WTC11 (cell line): ENCODE data around the gene ZNF581. TPM values are rescaled to one million over a fixed set of nuclear protein-coding genes. Genes with fewer than 3 reads are reported as not detected.

Experiments used
- ATAC-seq: fragments of 200-7000 bp; cut with Tn5 transposase; 2 replicates; pipeline ENCODE4 v1.10.0; 2021; ENCODE audit warnings: mild to moderate bottlenecking, moderate library complexity
- CTCF ChIA-PET: fragments of 300-600 bp; sonication (Branson Sonifier 250); formaldehyde crosslinking; loops from one replicate; lab custom pipeline; 2021; ENCODE audit warnings: antibody characterized with exemption; lab: Charles Lee
- POLR2A ChIA-PET: fragments of 350-600 bp; sonication (Branson Sonifier 250); formaldehyde crosslinking; loops from one replicate; lab custom pipeline; 2021; ENCODE audit warnings: antibody characterized with exemption; lab: Charles Lee
- DNase-seq: peaks from one replicate; pipeline ENCODE4 v3.0.0; 2021; ENCODE audit warnings: low spot score
- H3K27ac Mint-ChIP-seq: 2 replicates; pipeline ENCODE4 v1.8.0; 2021; ENCODE audit warnings: mixed read lengths
- H3K27me3 Mint-ChIP-seq: 2 replicates; pipeline ENCODE4 v1.8.0; 2021; ENCODE audit warnings: low read depth, mild to moderate bottlenecking, moderate library complexity, mixed read lengths
- H3K36me3 Mint-ChIP-seq: 2 replicates; pipeline ENCODE4 v1.8.0; 2021; ENCODE audit warnings: mixed read lengths
- H3K4me1 Mint-ChIP-seq: 2 replicates; pipeline ENCODE4 v1.8.0; 2022; ENCODE audit warnings: mixed read lengths
- H3K4me3 Mint-ChIP-seq: 2 replicates; pipeline ENCODE4 v1.8.0; 2021; ENCODE audit warnings: mild to moderate bottlenecking, moderate library complexity, mixed read lengths
- H3K9me3 Mint-ChIP-seq: 2 replicates; pipeline ENCODE4 v1.8.0; 2021; ENCODE audit warnings: mixed read lengths
- CREM ChIP-seq: sonication (generic); formaldehyde crosslinking; IDR thresholded peaks from 2 replicates; pipeline ENCODE4 v1.8.1; 2022; ENCODE audit warnings: mild to moderate bottlenecking, missing genetic modification reagents, moderate library complexity
- ESRRA ChIP-seq: sonication (generic); formaldehyde crosslinking; IDR thresholded peaks from 2 replicates; pipeline ENCODE4 v1.8.1; 2022; ENCODE audit warnings: mild to moderate bottlenecking, missing genetic modification reagents, borderline replicate concordance
- FOXP1 ChIP-seq: sonication (generic); formaldehyde crosslinking; IDR thresholded peaks from 2 replicates; pipeline ENCODE4 v1.8.0; 2022; ENCODE audit warnings: missing genetic modification reagents, mild to moderate bottlenecking, moderate library complexity, borderline replicate concordance
- GABPB1 ChIP-seq: sonication (generic); formaldehyde crosslinking; IDR thresholded peaks from 2 replicates; pipeline ENCODE4 v1.8.1; 2023; ENCODE audit warnings: mild to moderate bottlenecking, missing genetic modification reagents
- IRF2 ChIP-seq: sonication (generic); formaldehyde crosslinking; IDR thresholded peaks from 2 replicates; pipeline ENCODE4 v1.8.0; 2022; ENCODE audit warnings: low read depth, missing genetic modification reagents, borderline replicate concordance
- JUN ChIP-seq: sonication (generic); formaldehyde crosslinking; IDR thresholded peaks from 2 replicates; pipeline ENCODE4 v1.8.0; 2023; ENCODE audit warnings: mild to moderate bottlenecking, missing genetic modification reagents
- NFYB ChIP-seq: sonication (generic); formaldehyde crosslinking; conservative IDR thresholded peaks from 2 replicates; pipeline ENCODE4 v1.8.0; 2022; ENCODE audit warnings: low read depth, missing genetic modification reagents
- NR3C1 ChIP-seq: sonication (generic); formaldehyde crosslinking; conservative IDR thresholded peaks from 2 replicates; pipeline ENCODE4 v1.8.1; 2023; ENCODE audit warnings: low read depth, mild to moderate bottlenecking, missing genetic modification reagents
- RELA ChIP-seq: sonication (generic); formaldehyde crosslinking; IDR thresholded peaks from 2 replicates; pipeline ENCODE4 v1.8.1; 2022; ENCODE audit warnings: missing genetic modification reagents, mild to moderate bottlenecking, borderline replicate concordance
- RORB ChIP-seq: fragments of 250-450 bp; sonication (Bioruptor Pico); IDR thresholded peaks from 2 replicates; pipeline ENCODE4 v1.9.0; 2021; ENCODE audit warnings: mild to moderate bottlenecking
- SMAD3 ChIP-seq: sonication (generic); formaldehyde crosslinking; IDR thresholded peaks from 2 replicates; pipeline ENCODE4 v1.8.0; 2022; ENCODE audit warnings: missing genetic modification reagents, mild to moderate bottlenecking, borderline replicate concordance
- SOX15 ChIP-seq: fragments of 250-450 bp; sonication (Bioruptor Pico); IDR thresholded peaks from 2 replicates; pipeline ENCODE4 v1.9.0; 2021; ENCODE audit warnings: mild to moderate bottlenecking
- ZNF317 ChIP-seq: sonication (generic); formaldehyde crosslinking; IDR thresholded peaks from 2 replicates; pipeline ENCODE4 v1.8.1; 2023; ENCODE audit warnings: low read depth, mild to moderate bottlenecking, moderate library complexity, missing genetic modification reagents, borderline replicate concordance
- ZNF396 ChIP-seq: fragments of 250-450 bp; sonication (Bioruptor Pico); IDR thresholded peaks from 2 replicates; pipeline ENCODE4 v1.8.0; 2021; ENCODE audit warnings: mild to moderate bottlenecking, moderate library complexity, borderline replicate concordance
- ZNF671 ChIP-seq: fragments of 250-450 bp; sonication (Bioruptor Pico); IDR thresholded peaks from 2 replicates; pipeline ENCODE4 v1.8.0; 2021; ENCODE audit warnings: mild to moderate bottlenecking
- total RNA-seq: library from RNA; stranded (reverse); gene quantifications from 3 replicates; pipeline ENCODE4 v1.2.3, GENCODE V29; 2021
- TF ChIP-seq, protein P1 (sequence below): fragments of 250-450 bp; sonication (Bioruptor Pico); IDR thresholded peaks from 2 replicates; pipeline ENCODE4 v2.1.2; 2022; ENCODE audit warnings: mild to moderate bottlenecking, moderate library complexity
- TF ChIP-seq, protein P2 (sequence below): sonication (generic); formaldehyde crosslinking; IDR thresholded peaks from 2 replicates; pipeline ENCODE4 v1.8.1; 2022; ENCODE audit warnings: mild to moderate bottlenecking, moderate library complexity, missing genetic modification reagents
- TF ChIP-seq, protein P3 (sequence below): sonication (generic); formaldehyde crosslinking; IDR thresholded peaks from 2 replicates; pipeline ENCODE4 v1.8.1; 2023; ENCODE audit warnings: mild to moderate bottlenecking, missing genetic modification reagents
- TF ChIP-seq, protein P4 (sequence below): fragments of 250-450 bp; sonication (Bioruptor Pico); IDR thresholded peaks from 2 replicates; pipeline ENCODE4 v1.8.0; 2021; ENCODE audit warnings: mild to moderate bottlenecking
- TF ChIP-seq, protein P5 (sequence below): sonication (generic); formaldehyde crosslinking; IDR thresholded peaks from 2 replicates; pipeline ENCODE4 v1.8.1; 2022; ENCODE audit warnings: low read depth, mild to moderate bottlenecking, moderate library complexity, missing genetic modification reagents, borderline replicate concordance
- TF ChIP-seq, protein P6 (sequence below): sonication (generic); formaldehyde crosslinking; IDR thresholded peaks from 2 replicates; pipeline ENCODE4 v1.8.1; 2023; ENCODE audit warnings: mild to moderate bottlenecking, moderate library complexity, missing genetic modification reagents
- TF ChIP-seq, protein P7 (sequence below): fragments of 250-450 bp; sonication (Bioruptor Pico); IDR thresholded peaks from 2 replicates; pipeline ENCODE4 v1.9.0; 2021; ENCODE audit warnings: moderate library complexity, mild to moderate bottlenecking, inconsistent platforms, borderline replicate concordance

Gene ZNF581
- total RNA-seq, 1 experiment from 2014 or later: 100 TPM

DNA sequence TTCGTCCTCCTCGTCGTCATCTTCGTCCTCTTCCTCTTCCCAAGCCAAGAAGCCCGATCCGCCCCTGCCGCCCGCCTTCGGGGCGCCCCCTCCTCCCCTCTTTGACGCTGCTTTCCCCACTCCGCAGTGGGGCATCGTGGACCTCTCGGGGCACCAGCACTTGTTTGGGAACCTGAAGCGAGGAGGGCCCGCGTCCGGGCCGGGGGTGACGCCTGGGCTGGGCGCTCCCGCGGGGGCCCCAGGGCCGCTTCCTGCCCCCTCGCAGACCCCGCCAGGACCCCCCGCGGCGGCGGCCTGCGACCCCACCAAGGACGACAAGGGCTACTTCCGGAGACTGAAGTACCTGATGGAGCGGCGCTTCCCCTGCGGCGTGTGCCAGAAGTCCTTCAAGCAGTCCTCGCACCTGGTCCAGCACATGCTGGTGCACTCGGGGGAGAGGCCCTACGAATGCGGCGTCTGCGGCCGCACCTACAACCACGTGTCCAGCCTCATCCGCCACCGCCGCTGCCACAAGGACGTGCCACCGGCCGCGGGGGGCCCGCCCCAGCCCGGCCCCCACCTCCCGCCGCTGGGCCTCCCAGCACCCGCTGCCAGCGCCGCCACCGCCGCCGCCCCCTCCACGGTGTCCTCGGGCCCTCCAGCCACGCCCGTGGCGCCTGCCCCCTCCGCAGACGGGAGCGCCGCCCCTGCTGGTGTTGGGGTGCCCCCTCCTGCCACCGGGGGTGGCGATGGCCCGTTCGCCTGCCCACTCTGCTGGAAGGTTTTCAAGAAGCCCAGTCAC, 29.3 kb upstream of the ZNF581 start:
- TF ChIP-seq, protein P1, sequence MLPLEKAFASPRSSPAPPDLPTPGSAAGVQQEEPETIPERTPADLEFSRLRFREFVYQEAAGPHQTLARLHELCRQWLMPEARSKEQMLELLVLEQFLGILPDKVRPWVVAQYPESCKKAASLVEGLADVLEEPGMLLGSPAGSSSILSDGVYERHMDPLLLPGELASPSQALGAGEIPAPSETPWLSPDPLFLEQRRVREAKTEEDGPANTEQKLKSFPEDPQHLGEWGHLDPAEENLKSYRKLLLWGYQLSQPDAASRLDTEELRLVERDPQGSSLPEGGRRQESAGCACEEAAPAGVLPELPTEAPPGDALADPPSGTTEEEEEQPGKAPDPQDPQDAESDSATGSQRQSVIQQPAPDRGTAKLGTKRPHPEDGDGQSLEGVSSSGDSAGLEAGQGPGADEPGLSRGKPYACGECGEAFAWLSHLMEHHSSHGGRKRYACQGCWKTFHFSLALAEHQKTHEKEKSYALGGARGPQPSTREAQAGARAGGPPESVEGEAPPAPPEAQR (CRISPR knock-in tag): no peak
- TF ChIP-seq GABPB1 (CRISPR knock-in tag) (no peak), ESRRA (CRISPR knock-in tag) (no peak), JUN (CRISPR knock-in tag) (no peak), SOX15 (CRISPR knock-in tag) (no peak), ZNF317 (CRISPR knock-in tag) (no peak), NR3C1 (CRISPR knock-in tag) (no peak), NFYB (CRISPR knock-in tag) (no peak)
- TF ChIP-seq, protein P2, sequence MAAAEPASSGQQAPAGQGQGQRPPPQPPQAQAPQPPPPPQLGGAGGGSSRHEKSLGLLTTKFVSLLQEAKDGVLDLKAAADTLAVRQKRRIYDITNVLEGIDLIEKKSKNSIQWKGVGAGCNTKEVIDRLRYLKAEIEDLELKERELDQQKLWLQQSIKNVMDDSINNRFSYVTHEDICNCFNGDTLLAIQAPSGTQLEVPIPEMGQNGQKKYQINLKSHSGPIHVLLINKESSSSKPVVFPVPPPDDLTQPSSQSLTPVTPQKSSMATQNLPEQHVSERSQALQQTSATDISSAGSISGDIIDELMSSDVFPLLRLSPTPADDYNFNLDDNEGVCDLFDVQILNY: no peak
- TF ChIP-seq, protein P3, sequence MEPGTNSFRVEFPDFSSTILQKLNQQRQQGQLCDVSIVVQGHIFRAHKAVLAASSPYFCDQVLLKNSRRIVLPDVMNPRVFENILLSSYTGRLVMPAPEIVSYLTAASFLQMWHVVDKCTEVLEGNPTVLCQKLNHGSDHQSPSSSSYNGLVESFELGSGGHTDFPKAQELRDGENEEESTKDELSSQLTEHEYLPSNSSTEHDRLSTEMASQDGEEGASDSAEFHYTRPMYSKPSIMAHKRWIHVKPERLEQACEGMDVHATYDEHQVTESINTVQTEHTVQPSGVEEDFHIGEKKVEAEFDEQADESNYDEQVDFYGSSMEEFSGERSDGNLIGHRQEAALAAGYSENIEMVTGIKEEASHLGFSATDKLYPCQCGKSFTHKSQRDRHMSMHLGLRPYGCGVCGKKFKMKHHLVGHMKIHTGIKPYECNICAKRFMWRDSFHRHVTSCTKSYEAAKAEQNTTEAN (CRISPR knock-in tag): no peak
- TF ChIP-seq, all 79 proteins: peak for 0
- Mint-ChIP-seq H3K36me3 (peaks cover 18% of the 10 kb centered on the region), H3K4me1 (0 out of 2 replicates have a peak, but pooled peaks cover 3% of the 10 kb centered on the region), H3K9me3 (no peaks in the 10 kb centered on the region), H3K27ac (no peak overlapping the region), H3K4me3 (no peak overlapping the region), H3K27me3 (no peaks in the 10 kb centered on the region; the same call in 1 of the 2 replicates)
- ChIA-PET CTCF (interaction anchor here (1.2 to 2.3 kb wide), 2 partner anchors 8 to 9 kb away, joined by 4 to 5 read pairs; partner anchors contain the start of gene ZNF865), POLR2A (interaction anchor here (1.0 kb wide), 1 partner anchor 10 kb away, joined by 4 read pairs; no protein-coding TSS in a partner anchor)
- no peak for DNase-seq
- no peak for ATAC-seq

DNA sequence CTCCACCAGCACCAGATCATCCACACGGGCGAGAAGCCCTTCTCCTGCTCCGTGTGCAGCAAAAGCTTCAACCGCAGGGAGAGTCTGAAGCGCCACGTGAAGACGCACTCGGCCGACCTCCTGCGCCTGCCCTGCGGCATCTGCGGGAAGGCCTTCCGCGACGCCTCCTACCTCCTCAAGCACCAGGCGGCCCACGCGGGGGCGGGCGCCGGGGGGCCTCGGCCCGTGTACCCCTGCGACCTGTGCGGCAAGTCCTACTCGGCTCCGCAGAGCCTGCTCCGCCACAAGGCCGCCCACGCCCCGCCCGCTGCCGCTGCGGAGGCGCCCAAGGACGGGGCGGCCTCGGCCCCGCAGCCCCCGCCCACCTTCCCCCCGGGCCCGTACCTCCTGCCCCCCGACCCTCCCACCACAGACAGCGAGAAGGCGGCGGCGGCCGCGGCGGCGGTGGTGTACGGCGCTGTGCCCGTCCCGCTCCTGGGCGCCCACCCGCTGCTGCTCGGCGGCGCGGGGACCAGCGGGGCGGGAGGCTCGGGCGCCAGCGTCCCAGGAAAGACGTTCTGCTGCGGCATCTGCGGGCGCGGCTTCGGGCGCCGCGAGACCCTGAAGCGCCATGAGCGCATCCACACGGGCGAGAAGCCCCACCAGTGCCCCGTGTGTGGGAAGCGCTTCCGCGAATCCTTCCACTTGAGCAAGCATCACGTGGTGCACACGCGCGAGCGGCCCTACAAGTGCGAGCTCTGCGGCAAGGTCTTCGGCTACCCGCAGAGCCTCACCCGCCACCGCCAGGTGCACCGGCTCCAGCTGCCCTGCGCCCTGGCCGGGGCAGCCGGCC, 28.5 kb upstream of the ZNF581 start:
- Mint-ChIP-seq H3K4me3 (no peak overlapping the region), H3K27ac (no peak overlapping the region), H3K36me3 (peaks cover 13% of the 10 kb centered on the region), H3K9me3 (no peaks in the 10 kb centered on the region), H3K27me3 (peaks cover 3% of the 10 kb centered on the region; the same call in 1 of the 2 replicates), H3K4me1 (0 out of 2 replicates have a peak, but pooled peaks cover 3% of the 10 kb centered on the region)
- ChIA-PET CTCF (interaction anchor here (2.3 kb wide), 1 partner anchor 9 kb away, joined by 5 read pairs; no protein-coding TSS in a partner anchor), POLR2A (no interaction called here)
- DNase-seq (no peak), ATAC-seq (no peak)
- TF ChIP-seq, protein P4, sequence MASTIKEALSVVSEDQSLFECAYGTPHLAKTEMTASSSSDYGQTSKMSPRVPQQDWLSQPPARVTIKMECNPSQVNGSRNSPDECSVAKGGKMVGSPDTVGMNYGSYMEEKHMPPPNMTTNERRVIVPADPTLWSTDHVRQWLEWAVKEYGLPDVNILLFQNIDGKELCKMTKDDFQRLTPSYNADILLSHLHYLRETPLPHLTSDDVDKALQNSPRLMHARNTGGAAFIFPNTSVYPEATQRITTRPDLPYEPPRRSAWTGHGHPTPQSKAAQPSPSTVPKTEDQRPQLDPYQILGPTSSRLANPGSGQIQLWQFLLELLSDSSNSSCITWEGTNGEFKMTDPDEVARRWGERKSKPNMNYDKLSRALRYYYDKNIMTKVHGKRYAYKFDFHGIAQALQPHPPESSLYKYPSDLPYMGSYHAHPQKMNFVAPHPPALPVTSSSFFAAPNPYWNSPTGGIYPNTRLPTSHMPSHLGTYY (CRISPR knock-in tag): no peak
- TF ChIP-seq, protein P5, sequence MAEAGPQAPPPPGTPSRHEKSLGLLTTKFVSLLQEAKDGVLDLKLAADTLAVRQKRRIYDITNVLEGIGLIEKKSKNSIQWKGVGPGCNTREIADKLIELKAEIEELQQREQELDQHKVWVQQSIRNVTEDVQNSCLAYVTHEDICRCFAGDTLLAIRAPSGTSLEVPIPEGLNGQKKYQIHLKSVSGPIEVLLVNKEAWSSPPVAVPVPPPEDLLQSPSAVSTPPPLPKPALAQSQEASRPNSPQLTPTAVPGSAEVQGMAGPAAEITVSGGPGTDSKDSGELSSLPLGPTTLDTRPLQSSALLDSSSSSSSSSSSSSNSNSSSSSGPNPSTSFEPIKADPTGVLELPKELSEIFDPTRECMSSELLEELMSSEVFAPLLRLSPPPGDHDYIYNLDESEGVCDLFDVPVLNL (CRISPR knock-in tag): no peak
- TF ChIP-seq RELA (CRISPR knock-in tag): no peak
- TF ChIP-seq, protein P6, sequence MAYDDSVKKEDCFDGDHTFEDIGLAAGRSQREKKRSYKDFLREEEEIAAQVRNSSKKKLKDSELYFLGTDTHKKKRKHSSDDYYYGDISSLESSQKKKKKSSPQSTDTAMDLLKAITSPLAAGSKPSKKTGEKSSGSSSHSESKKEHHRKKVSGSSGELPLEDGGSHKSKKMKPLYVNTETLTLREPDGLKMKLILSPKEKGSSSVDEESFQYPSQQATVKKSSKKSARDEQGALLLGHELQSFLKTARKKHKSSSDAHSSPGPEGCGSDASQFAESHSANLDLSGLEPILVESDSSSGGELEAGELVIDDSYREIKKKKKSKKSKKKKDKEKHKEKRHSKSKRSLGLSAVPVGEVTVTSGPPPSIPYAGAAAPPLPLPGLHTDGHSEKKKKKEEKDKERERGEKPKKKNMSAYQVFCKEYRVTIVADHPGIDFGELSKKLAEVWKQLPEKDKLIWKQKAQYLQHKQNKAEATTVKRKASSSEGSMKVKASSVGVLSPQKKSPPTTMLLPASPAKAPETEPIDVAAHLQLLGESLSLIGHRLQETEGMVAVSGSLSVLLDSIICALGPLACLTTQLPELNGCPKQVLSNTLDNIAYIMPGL: no peak
- no peak for TF ChIP-seq CREM
- TF ChIP-seq IRF2 (CRISPR knock-in tag): no peak
- TF ChIP-seq RORB: no peak
- TF ChIP-seq ZNF396 (CRISPR knock-in tag): no peak
- TF ChIP-seq, protein P7, sequence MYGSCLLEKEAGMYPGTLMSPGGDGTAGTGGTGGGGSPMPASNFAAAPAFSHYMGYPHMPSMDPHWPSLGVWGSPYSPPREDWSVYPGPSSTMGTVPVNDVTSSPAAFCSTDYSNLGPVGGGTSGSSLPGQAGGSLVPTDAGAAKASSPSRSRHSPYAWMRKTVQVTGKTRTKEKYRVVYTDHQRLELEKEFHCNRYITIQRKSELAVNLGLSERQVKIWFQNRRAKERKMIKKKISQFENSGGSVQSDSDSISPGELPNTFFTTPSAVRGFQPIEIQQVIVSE (CRISPR knock-in tag): no peak
- TF ChIP-seq FOXP1 (CRISPR knock-in tag): no peak
- no peak for TF ChIP-seq SMAD3
- TF ChIP-seq ZNF671 (CRISPR knock-in tag): no peak
